HepG2 (cell line): ENCODE measurements around the gene CFTR. TPM values are rescaled to one million over a fixed set of nuclear protein-coding genes. Genes with fewer than 3 reads are reported as not detected.

Experiments used
- ATAC-seq: fragments of 200-7000 bp; cut with Tn5 transposase; 3 replicates; pipeline ENCODE4 v1.9.1; 2020; ENCODE audit warnings: mild to moderate bottlenecking, moderate library complexity
- BruUV-seq: library from RNA; stranded (reverse); fragments of 400-500 nt; replicated peaks from 2 replicates; lab custom pipeline; 2021; lab: Mats Ljungman, UMichigan
- CTCF ChIA-PET: fragments of 300-600 bp; formaldehyde crosslinking; extraction: SDS; loops from one replicate; lab custom pipeline; 2021; ENCODE audit warnings: low total read pairs, inconsistent platforms, low intra/inter-chr PET ratio; lab: Yijun Ruan, JAX
- POLR2A ChIA-PET: fragments of 350-600 bp; sonication (Branson Sonifier 250); formaldehyde crosslinking; loops from one replicate; lab custom pipeline; 2020; ENCODE audit warnings: antibody characterized with exemption, inconsistent platforms; lab: Yijun Ruan, JAX
- DNase-seq: peaks from one replicate; pipeline ENCODE4 v3.0.0-alpha.2; 2015; ENCODE audit warnings: low spot score
- FAIRE-seq: peaks from 3 replicates; lab custom pipeline; 2011; peaks lifted over from hg19 to GRCh38; lab: Jason Lieb, UNC
- H2AFZ ChIP-seq: one replicate; pipeline ENCODE4 v1.6.1; 2011; ENCODE audit warnings: low read length, inconsistent platforms
- H3K27ac ChIP-seq: fragments of 300-600 bp; 3 replicates; pipeline ENCODE4 v1.8.0; 2011; ENCODE audit warnings: mixed run types, mild to moderate bottlenecking, mixed read lengths, low read length, inconsistent platforms; ENCODE audit not compliant: insufficient read depth; ENCODE audit errors: extremely low read length
- H3K27me3 ChIP-seq, 2 experiments: fragments of 200-600 bp in 1 of 2; 2 replicates in 1 of 2; 3 replicates in 1 of 2; pipeline versions ENCODE4 v1.6.0 to v1.8.0; 2011; ENCODE audit warnings: low read length in 2 of 2, mild to moderate bottlenecking in 2 of 2, moderate library complexity in 2 of 2, inconsistent platforms in 1 of 2; ENCODE audit not compliant: insufficient read depth in 2 of 2, control insufficient read depth in 1 of 2
- H3K36me3 ChIP-seq, 2 experiments: fragments of 200-600 bp in 1 of 2; replicated peaks in 1 of 2; 2 replicates in 1 of 2; 3 replicates in 1 of 2; pipeline versions ENCODE4 v1.5.1 to v1.8.0; 2011; ENCODE audit warnings: low read length in 2 of 2, inconsistent platforms in 1 of 2; ENCODE audit not compliant: insufficient read depth in 2 of 2, control insufficient read depth in 1 of 2
- H3K4me1 ChIP-seq: 2 replicates; pipeline ENCODE4 v1.5.1; 2012; ENCODE audit warnings: low read length, inconsistent platforms; ENCODE audit not compliant: insufficient read depth
- H3K4me2 ChIP-seq: 2 replicates; pipeline ENCODE4 v1.6.0; 2011; ENCODE audit warnings: low read depth, low read length, inconsistent platforms
- H3K4me3 ChIP-seq, 3 experiments: fragments of 200-600 bp in 1 of 3; sonication (generic), shearing (Covaris generic) in 1 of 3; replicated peaks in 1 of 3; 2 replicates each; pipeline ENCODE4 v1.5.1; 2011 to 2016; ENCODE audit warnings: low read length in 3 of 3, inconsistent platforms in 2 of 3, low read depth in 2 of 3, mild to moderate bottlenecking in 2 of 3, control low read depth in 1 of 3, mixed read lengths in 1 of 3; ENCODE audit not compliant: insufficient read depth in 1 of 3
- H3K79me2 ChIP-seq: one replicate; pipeline ENCODE4 v1.6.1; 2011; ENCODE audit warnings: low read length, inconsistent platforms; ENCODE audit not compliant: insufficient read depth
- H3K9ac ChIP-seq: 2 replicates; pipeline ENCODE4 v1.6.0; 2011; ENCODE audit warnings: mild to moderate bottlenecking, low read depth, low read length, inconsistent platforms; ENCODE audit not compliant: insufficient read depth
- H3K9me3 ChIP-seq: 2 replicates; pipeline ENCODE4 v1.5.1; 2012; ENCODE audit warnings: mild to moderate bottlenecking, low read length
- H4K20me1 ChIP-seq: 2 replicates; pipeline ENCODE4 v1.6.0; 2011; ENCODE audit warnings: inconsistent platforms, mild to moderate bottlenecking, low read length, moderate library complexity; ENCODE audit not compliant: insufficient read depth
- ARID4A ChIP-seq: sonication (generic); formaldehyde crosslinking; IDR thresholded peaks from 2 replicates; pipeline ENCODE4 v1.5.0; 2020; ENCODE audit warnings: mild to moderate bottlenecking, missing genetic modification reagents, borderline replicate concordance
- CBX1 ChIP-seq: IDR thresholded peaks from one replicate; pipeline ENCODE4 v1.6.1; 2016; ENCODE audit warnings: antibody characterized with exemption, low read depth
- ELK4 ChIP-seq: sonication (generic); formaldehyde crosslinking; IDR thresholded peaks from 2 replicates; pipeline ENCODE4 v1.9.0; 2021; ENCODE audit warnings: missing genetic modification reagents, borderline replicate concordance
- HNF1B ChIP-seq: sonication (generic); formaldehyde crosslinking; IDR thresholded peaks from 2 replicates; pipeline ENCODE4 v1.5.1; 2020; ENCODE audit warnings: mild to moderate bottlenecking, moderate library complexity, missing genetic modification reagents
- HNF4A ChIP-seq: sonication (generic); formaldehyde crosslinking; IDR thresholded peaks from 2 replicates; pipeline ENCODE4 v1.4.0; 2020; ENCODE audit warnings: missing genetic modification reagents
- PHF20 ChIP-seq: sonication (generic); formaldehyde crosslinking; IDR thresholded peaks from 2 replicates; pipeline ENCODE4 v1.5.0; 2020; ENCODE audit warnings: mild to moderate bottlenecking, missing genetic modification reagents
- SAFB2 ChIP-seq: sonication (generic); formaldehyde crosslinking; IDR thresholded peaks from 2 replicates; pipeline ENCODE4 v1.5.1; 2020; ENCODE audit warnings: missing genetic modification reagents, low read depth, mild to moderate bottlenecking, borderline replicate concordance
- STAT5B ChIP-seq: sonication (generic); formaldehyde crosslinking; IDR thresholded peaks from 2 replicates; pipeline ENCODE4 v1.4.0; 2020; ENCODE audit warnings: missing genetic modification reagents
- ZBED4 ChIP-seq: sonication (generic); formaldehyde crosslinking; IDR thresholded peaks from 2 replicates; pipeline ENCODE4 v1.4.0; 2020; ENCODE audit warnings: missing genetic modification reagents, borderline replicate concordance
- ZNF770 ChIP-seq: sonication (generic); formaldehyde crosslinking; IDR thresholded peaks from 2 replicates; pipeline ENCODE4 v1.5.0; 2020; ENCODE audit warnings: mild to moderate bottlenecking, missing genetic modification reagents
- ZNF891 ChIP-seq: sonication (generic); formaldehyde crosslinking; IDR thresholded peaks from 2 replicates; pipeline ENCODE4 v1.5.0; 2020; ENCODE audit warnings: mild to moderate bottlenecking, missing genetic modification reagents
- WGBS: methylation state at CpG from one replicate; pipeline ENCODE4 v1.1.6; 2017; ENCODE audit warnings: low lambda C conversion rate; 5-methylcytosine and 5-hydroxymethylcytosine counted together
- in situ Hi-C: cut with HindIII; loops from 2 replicates; pipeline ENCODE4 v1.10.0; 2017; ENCODE audit warnings: low pct_unique_long_range_greater_than_20kb; ENCODE audit not compliant: extremely low pct_ligation_motif_present
- intact Hi-C: fragments of 100-400 bp; cut with micrococcal nuclease; formaldehyde crosslinking; loops from one replicate; pipeline ENCODE4 v1.10.0; 2022; ENCODE audit not compliant: unreplicated experiment
- polyA plus RNA-seq, 8 experiments: library from polyadenylated mRNA; depleted of rRNA in 3 of 8; stranded (reverse) in 7 of 8; unstranded in 1 of 8; fragments of >200 nt; fragmentation: Illumina TruSeq in 4 of 8; extraction: Trizol in 4 of 8; gene quantifications; 2 replicates each; pipeline versions ENCODE4 v1.2.1 to v1.2.3, GENCODE V29; 2011 to 2016; ENCODE audit warnings: low read depth in 4 of 8, missing spikeins in 1 of 8, mixed read lengths in 1 of 8; ENCODE audit not compliant: insufficient read depth in 1 of 8
- total RNA-seq, 5 experiments: library from RNA; depleted of rRNA; stranded (reverse); fragments of >200 nt; fragmentation: Illumina TruSeq; extraction: Trizol; gene quantifications; 2 replicates each; pipeline ENCODE4 v1.2.3, GENCODE V29; 2016; ENCODE audit warnings: low read depth in 1 of 5

Gene CFTR
- total and polyA plus RNA-seq, 2 of the 13 experiments (the other 11 are each of a cell fraction or from before 2014, with no cell fraction given), result not detected

GRCh38 chr7:117564627-117565026, 84.8 kb downstream of the CFTR start:
- Histone ChIP-seq H3K27me3 (no peaks in the 10 kb centered on the region), H4K20me1 (no peaks in the 10 kb centered on the region), H3K4me2 (no peak overlapping the region), H2AFZ (no peak overlapping the region), H3K9ac (no peak overlapping the region), H3K9me3 (no peaks in the 10 kb centered on the region), H3K36me3 (no peaks in the 10 kb centered on the region), H3K4me3 (no peak overlapping the region), H3K4me1 (no peaks in the 10 kb centered on the region), H3K27ac (no peak overlapping the region), H3K79me2 (no peaks in the 10 kb centered on the region)
- 24% methylated on average over 2 of the region's 2 CpGs for WGBS
- FAIRE-seq (no peak), DNase-seq (no peak), ATAC-seq (no peak)
- ChIA-PET POLR2A (no interaction called here), CTCF (no interaction called here)
- in situ Hi-C loops (no loop called here), intact Hi-C loops (no loop called here)
- no TSS peak for BruUV-seq
- no peak for TF ChIP-seq PHF20
- TF ChIP-seq ARID4A (CRISPR knock-in tag), result no peak
- no peak for TF ChIP-seq HNF1B (CRISPR knock-in tag)
- no peak for TF ChIP-seq ZBED4 (CRISPR knock-in tag)
- TF ChIP-seq ZNF891, result no peak
- no peak for TF ChIP-seq SAFB2 (CRISPR knock-in tag)
- TF ChIP-seq CBX1, result no peak
- no peak for TF ChIP-seq STAT5B (CRISPR knock-in tag)
- TF ChIP-seq ELK4 (CRISPR knock-in tag), result no peak
- no peak for TF ChIP-seq ZNF770 (CRISPR knock-in tag)
- TF ChIP-seq HNF4A (CRISPR knock-in tag), result no peak
